ENCODE measurements around the gene DNAI7. TPM values are rescaled to one million over a fixed set of nuclear protein-coding genes. Genes with fewer than 3 reads are reported as not detected.

The DNAI7 gene
- polyA plus RNA-seq, 1 of the 3 experiments (the other 2 are of a cell fraction) = 0.30 TPM

GRCh38 chr12:25152055-25152454, 42.9 kb downstream of the DNAI7 start:
- Histone ChIP-seq H3K9me2 (no peaks in the 10 kb centered on the region), H3K27ac (ENCODE audit: low read depth in 2 of 2, low read length in 1 of 2) (peak overlapping the region in 1 of 2 experiments; percentile 75; a peak in 2 of 4 replicates), H3K4me1 (ENCODE audit: control insufficient read depth in 1 of 2, insufficient read depth in 2 of 2, low read depth in 1 of 2, low read length in 1 of 2) (peaks cover 0 to 5% of the 10 kb centered on the region in 2 experiments; a peak in 1 of 4 replicates), H3F3A (replicated peaks; ENCODE audit: insufficient read depth) (peaks cover 18% of the 10 kb centered on the region), H2AFZ (ENCODE audit: low read depth) (peak overlapping the region; percentile 68; the same call in 1 of the 2 replicates), H3K4me3 (ENCODE audit: low read depth in 2 of 2, low read length in 1 of 2) (no peak overlapping the region), H3K79me2 (ENCODE audit: insufficient read depth) (no peaks in the 10 kb centered on the region), H3K27me3 (ENCODE audit: insufficient read depth) (no peaks in the 10 kb centered on the region), H3K9ac (no peak overlapping the region), H3K4me2 (no peak overlapping the region), H3K36me3 (replicated peaks in 1 of 2; ENCODE audit: control insufficient read depth in 1 of 2, insufficient read depth in 2 of 2, low read length in 1 of 2) (no peaks in the 10 kb centered on the region), H3K9me3 (no peaks in the 10 kb centered on the region), H4K20me1 (ENCODE audit: insufficient read depth) (no peaks in the 10 kb centered on the region)
- no peak for DNase-seq
- CTCF ChIA-PET = interaction anchor here (1.0 to 1.8 kb wide), 4 partner anchors 11 to 285 kb away, joined by 3 to 9 read pairs (median 3); no protein-coding TSS in a partner anchor
- WGBS (ENCODE audit: low lambda C conversion rate) = 79% methylated on average over 5 of the region's 5 CpGs
- POLR2A ChIA-PET = no interaction called here
- TF ChIP-seq GATA2 (CRISPR knock-in tag; IDR thresholded peaks at IDR 0.05) = no peak
- TF ChIP-seq RAD21 (IDR thresholded peaks at IDR 0.05; ENCODE audit: low read length) = no peak
- TF ChIP-seq RCOR1 (IDR thresholded peaks at IDR 0.05; ENCODE audit: low read length) = no peak
- no peak for TF ChIP-seq RFX5 (IDR thresholded peaks at IDR 0.05; ENCODE audit: low read length)
- no peak for TF ChIP-seq TCF12 (IDR thresholded peaks at IDR 0.05)
- no peak for TF ChIP-seq FOXM1 (IDR thresholded peaks at IDR 0.05; ENCODE audit: low read depth)
- no peak for TF ChIP-seq RXRA (IDR thresholded peaks at IDR 0.05; ENCODE audit: borderline replicate concordance, low read depth)
- no peak for TF ChIP-seq FOXJ3 (CRISPR knock-in tag; IDR thresholded peaks at IDR 0.05)
- no peak for TF ChIP-seq REST (IDR thresholded peaks at IDR 0.05; ENCODE audit: low read depth, low read length)
- TF ChIP-seq MAX (IDR thresholded peaks at IDR 0.05; ENCODE audit: low read depth) = no peak
- TF ChIP-seq MEF2A (IDR thresholded peaks at IDR 0.05; ENCODE audit: borderline replicate concordance, low read depth) = no peak
- TF ChIP-seq EP300 (IDR thresholded peaks at IDR 0.05; ENCODE audit: borderline replicate concordance in 1 of 2, low read depth in 1 of 2, low read length in 1 of 2) = no peak
- no peak for TF ChIP-seq CTCF (IDR thresholded peaks at IDR 0.05)
- no peak for TF ChIP-seq FOSL2 (IDR thresholded peaks at IDR 0.05; ENCODE audit: borderline replicate concordance, low read depth)
- no peak for TF ChIP-seq TEAD4 (IDR thresholded peaks at IDR 0.05; ENCODE audit: borderline replicate concordance, insufficient read depth)
- no peak for TF ChIP-seq MXI1 (IDR thresholded peaks at IDR 0.05; ENCODE audit: low read depth, low read length)

All from SK-N-SH (cell line).